Adrenal gland (tissue), 5 donors: ENCODE measurements around the gene XDH.

ENCODE experiments used
- POLR2A ChIP-seq, 2 donors: fragments of 450-650 bp; IDR thresholded peaks; one replicate each; pipeline ENCODE4 v1.6.1; 2017; ENCODE audit warnings: antibody characterized with exemption in 2 of 2, mild to moderate bottlenecking in 2 of 2, moderate library complexity in 1 of 2
- TF ChIP-seq, protein P1 (sequence below), 6 experiments: fragments of 450-650 bp in 4 of 6; fragments of 200-600 bp in 2 of 6; sonication (generic) in 1 of 6; IDR thresholded peaks; 1 replicate in 5 of 6; 2 replicates in 1 of 6; pipeline versions ENCODE4 v1.5.1 to v1.8.0; 2016 to 2021; ENCODE audit warnings: antibody characterized with exemption in 6 of 6, mild to moderate bottlenecking in 2 of 6, moderate library complexity in 1 of 6
- donor health status: DM: no; HTN: no; CAD: no.

DNA sequence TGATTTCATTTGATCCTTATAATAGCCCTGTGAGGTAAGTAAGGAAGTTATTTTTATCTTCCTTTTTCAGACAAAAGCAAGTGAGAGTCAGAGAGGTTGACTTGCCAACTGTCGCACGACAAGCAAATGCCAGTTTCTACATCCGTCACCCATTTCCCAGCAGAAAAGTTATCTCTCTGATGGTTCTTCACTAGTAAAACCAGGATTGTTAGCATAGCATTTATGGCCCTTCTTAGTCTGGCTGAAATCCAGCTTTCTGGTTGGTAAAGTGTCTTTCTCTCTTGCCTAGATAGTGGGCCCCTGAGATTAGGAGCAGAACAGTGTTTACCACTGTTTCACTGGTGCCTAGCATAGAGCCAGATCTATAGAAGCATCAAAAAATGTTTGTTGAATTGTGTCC, 7.1 kb upstream of the XDH start:
- TF ChIP-seq POLR2A (IDR thresholded peaks at IDR 0.05), result no peak
- TF ChIP-seq, protein P1, sequence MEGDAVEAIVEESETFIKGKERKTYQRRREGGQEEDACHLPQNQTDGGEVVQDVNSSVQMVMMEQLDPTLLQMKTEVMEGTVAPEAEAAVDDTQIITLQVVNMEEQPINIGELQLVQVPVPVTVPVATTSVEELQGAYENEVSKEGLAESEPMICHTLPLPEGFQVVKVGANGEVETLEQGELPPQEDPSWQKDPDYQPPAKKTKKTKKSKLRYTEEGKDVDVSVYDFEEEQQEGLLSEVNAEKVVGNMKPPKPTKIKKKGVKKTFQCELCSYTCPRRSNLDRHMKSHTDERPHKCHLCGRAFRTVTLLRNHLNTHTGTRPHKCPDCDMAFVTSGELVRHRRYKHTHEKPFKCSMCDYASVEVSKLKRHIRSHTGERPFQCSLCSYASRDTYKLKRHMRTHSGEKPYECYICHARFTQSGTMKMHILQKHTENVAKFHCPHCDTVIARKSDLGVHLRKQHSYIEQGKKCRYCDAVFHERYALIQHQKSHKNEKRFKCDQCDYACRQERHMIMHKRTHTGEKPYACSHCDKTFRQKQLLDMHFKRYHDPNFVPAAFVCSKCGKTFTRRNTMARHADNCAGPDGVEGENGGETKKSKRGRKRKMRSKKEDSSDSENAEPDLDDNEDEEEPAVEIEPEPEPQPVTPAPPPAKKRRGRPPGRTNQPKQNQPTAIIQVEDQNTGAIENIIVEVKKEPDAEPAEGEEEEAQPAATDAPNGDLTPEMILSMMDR (IDR thresholded peaks at IDR 0.05), result no peak
